DMS79 (cell line): Measurements from ENCODE around the gene FEM1B.

Experiments
- DNase-seq: peaks from one replicate; lab custom pipeline; 2025; lab: John Stamatoyannopoulos, UW

Gene FEM1B

DNA sequence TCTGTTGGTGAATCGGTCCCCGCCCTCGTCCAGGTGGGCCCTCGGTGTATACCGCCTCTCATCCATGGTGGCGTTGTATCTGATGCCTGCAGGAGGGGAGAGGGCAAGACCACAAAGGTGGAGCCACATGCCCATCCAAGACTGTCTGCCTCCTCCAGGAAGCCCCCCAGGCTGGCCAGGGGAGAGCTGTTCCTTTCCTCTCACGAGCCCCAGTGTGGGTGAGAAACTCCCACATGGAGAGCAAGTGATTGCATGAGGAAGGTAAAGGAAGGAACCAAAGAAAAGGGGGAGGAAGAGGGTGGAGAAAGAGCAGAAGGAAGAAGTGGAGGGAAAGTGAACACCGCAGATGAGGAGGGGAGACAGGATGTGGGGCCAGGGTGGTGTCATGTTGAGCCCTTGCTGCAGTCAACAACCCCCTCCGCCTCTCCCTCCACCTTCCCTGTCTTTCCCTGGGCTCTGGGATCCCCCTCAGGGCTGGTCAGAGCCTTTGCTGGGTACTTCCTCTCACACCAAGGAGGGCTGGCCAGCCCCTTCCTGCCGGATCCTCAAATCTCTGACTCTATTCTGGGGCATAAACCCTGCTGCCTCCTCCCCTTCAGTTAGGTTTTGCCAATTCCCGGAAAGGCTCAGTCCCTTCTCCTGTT, 49.3 kb downstream of the FEM1B start:
- DNase-seq, result no peak

- no peak for DNase-seq
Observed at GRCh38 chr15:68328443-68328842, 50.9 kb downstream of the FEM1B start.

DNA sequence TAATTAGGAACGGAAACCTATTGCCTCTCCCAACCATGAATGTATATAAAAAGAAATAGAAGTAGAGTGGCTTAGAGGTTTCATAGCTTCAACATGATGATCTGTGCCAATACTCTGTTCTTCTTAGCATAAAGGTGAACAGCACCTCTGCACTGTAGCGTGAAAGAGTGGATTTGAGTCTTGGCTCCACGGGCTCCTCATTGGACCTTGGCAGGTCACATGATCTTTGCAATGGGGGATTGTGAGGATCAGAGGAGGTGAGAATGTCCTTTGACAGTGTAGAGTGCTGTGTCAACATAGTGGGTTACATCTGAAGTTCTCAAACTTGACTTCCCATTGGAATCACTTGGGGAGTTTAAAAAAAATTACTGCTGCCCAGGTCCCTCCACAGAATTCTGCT, 51.4 kb downstream of the FEM1B start:
- no peak for DNase-seq

DNA sequence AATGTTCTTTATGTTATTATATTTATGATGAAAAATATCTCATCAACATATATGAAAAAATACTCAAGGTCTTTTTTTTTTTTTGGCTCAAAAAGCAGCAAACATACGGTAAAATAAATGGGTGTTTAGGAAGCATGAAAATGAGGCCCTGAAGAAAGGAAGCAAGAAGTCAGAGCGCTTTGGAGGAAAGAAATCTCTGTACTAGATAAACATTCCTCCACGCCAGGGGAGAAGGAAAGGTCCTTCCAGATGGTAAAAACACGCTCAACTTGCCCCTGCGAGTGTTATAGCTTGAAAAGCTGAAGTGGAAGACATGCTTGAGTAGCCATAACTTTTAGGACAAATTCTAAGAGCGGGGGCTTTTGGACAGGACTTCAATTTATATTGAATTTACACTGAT, 52.9 kb downstream of the FEM1B start:
- DNase-seq, result no peak

GRCh38 chr15:68330901-68331300, 53.4 kb downstream of the FEM1B start:
- DNase-seq, result peak; percentile 29

GRCh38 chr15:68332266-68332665, 54.7 kb downstream of the FEM1B start:
- DNase-seq, result no peak

DNA sequence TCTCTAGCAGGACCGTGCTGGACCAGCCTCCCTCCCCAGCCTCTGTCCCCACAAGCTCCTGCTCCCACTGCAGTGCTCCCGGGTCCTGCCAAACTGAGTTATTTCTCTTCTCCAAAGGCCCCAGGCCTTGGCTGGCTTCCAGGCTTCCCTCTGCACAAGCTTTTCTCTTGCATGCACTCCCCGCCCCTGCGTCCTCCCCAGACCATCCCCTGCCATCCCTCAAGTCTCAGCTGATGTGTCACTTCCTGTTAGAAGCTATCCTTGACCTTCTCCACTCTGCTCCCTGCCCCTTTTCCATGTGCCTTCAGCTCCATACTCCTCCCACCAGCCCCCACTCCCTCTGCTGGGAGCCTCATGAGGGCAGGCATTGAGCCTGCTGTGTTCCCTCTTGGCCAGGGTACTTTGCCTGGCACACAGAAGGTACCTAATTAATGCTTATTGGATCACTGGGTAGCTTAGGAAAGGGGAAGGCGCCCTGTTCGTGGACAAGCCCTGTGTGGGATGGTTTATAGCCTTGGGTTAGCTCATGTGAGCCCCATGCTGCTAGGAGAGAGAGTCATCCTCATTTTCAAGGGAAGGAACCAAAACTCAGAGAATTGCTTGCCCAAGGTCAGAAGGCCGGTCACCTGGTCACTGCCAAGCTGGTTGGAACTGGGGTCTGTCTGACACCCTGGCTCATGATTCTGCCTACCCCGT, 56.4 kb downstream of the FEM1B start:
- no peak for DNase-seq

DNA sequence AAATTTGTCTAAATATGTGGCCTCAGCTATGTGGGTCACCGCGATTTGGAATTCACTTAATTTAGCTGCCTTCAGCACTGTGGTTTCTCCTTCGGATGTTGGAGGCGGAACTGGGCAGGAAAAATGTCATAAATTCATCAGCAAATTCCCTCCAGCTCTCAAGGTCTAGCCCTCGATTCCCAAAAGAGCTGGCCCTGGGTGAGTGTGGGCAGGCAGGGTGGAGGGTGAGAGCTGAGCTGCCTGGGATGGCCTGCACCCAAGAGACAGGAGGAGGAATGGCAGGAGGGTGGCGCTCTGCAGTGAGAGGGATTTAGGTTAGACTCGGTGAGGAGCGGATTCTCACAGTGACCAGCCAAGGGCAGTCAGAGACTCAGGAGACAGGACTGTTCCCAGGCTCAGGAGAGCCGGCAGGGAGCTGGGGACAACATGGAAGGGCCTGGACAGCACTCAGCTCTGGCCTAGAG, 57.1 kb downstream of the FEM1B start:
- no peak for DNase-seq

GRCh38 chr15:68335251-68335650, 57.7 kb downstream of the FEM1B start:
- DNase-seq, result peak; percentile 24

DNA sequence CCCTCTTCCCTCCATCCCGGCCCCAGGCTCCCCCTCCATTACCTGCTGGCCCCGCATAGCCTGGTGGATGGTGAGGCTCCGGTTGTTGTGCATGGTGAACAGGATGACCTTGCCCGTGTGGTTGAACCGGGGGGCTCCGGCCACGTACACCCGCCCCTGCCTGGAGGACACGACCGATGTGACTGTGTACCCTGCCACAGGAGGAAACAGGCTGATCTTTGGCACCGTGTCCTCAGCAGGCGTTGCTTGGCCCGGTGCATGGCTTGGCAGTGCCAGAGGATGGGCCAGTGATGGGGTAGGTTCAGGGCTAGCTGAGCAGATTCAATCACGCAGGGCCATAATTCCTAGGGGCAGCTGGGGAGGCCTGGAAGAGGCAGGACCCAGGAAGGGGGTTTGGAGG, 58.1 kb downstream of the FEM1B start:
- DNase-seq, result no peak

GRCh38 chr15:68336516-68336915, 59.0 kb downstream of the FEM1B start:
- DNase-seq, result no peak

DNA sequence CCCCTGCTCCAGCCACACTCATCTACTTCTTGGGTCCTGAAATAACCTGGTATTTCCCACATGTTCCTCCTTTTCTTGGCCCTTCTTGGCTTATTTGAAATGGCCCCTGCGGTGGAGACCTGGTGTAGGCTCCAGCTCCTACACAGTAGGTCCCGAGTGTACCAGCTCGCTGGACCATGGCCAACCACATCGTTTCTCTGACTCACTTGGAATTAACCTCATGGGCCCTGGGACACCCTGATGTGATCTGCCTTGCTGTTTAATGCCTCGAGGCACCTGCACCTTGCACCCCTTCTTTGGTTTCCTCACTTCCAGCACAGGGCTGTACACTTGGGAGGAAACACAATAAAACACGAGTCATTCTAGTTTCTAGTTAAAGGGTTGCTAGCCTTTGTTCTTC, 60.3 kb downstream of the FEM1B start:
- DNase-seq, result no peak

DNA sequence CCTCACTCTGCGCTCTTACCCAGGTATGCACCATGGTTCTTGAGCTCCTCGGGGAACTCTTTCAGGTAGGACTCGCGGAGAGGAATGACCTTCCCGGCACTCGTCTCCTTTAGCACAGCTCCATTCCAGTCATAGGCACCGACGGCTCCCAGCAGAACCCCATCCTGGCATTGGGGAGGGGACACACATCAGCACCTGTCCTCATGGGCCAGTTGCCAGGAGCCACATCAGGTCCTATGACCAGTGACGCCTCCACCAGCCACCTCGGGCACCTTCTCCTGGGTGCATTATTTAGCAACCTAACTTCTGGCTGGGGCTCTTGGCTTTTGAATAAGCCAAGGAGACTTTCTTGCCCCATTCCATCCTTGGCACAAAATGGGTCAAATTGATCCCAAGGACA, 61.9 kb downstream of the FEM1B start:
- no peak for DNase-seq

DNA sequence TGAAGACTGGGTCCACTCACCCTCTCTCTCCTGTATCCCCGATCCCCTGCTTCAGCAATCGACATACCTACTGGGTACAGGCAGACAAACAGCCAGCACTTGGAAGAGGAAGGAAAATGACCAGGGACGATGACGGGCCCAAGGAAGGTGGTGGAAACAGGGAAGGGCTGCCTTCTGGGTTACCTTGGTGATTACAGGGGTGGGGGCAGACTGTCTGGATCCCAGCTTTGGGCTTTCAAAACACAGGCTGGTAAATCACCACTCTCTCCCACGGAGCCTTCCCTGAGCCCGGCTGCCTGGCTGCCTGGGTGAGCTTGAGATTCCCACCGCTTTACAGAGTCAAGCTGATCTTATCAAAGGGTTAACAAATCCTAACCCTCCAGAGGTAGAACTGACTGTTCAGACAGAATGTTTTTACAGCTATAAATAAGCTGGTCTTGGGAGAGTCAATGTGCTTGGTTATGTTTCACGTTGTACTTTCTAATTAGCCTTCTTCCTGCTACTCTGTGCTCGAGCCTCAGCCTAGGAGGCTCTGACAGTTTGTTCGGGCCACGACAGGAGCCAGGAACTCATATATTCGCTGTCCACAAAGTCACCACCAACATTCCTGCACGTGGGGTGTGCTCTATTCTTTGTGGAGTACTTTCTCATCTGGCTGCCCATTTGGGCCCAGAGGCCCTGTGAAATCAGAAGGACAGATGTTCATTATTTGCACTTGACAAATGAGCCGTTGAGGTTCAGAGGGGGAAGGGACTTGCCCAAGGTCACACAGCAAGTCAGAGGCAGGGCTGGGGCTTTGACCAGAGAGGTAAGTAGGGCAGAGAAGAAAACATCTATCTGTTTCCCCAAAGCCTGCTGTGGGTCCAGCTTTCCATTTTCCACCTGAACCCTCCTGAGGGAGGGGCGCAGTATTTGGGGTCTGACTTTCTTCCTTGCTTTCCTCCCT, 63.5 kb downstream of the FEM1B start:
- no peak for DNase-seq

GRCh38 chr15:68341760-68342725, 64.5 kb downstream of the FEM1B start:
- DNase-seq, result no peak

DNA sequence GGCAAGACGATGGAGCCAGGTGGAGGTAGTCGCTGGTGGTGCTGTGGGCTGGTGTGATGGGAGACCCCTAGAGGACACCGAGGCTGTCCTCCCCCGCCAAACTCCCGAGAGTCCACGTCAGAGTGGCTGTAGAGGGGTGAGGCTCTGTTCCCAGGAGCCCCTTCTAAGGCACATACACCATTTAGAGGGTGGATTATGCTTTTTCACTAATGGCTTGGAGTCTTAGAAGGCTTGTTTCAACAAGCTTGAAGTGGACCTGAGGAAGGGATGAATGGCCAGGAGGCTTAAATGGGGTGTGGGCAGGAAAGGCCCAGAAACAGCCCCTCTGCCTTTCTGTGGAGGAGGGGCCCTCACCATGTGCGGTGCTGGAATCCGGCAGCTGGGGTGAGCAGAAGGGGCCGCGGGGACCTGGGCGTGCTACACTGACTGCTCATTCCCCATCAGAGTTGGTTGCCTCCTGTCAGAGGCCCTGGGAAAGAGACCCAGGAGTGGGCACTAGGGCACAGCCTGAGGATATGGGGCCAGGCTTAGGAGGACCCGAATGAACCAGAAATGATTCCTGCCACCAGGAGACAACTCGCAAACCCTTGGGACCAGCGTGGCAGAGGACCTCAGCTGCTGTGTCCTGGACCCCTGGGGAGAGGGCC, 66.2 kb downstream of the FEM1B start:
- DNase-seq, result no peak

GRCh38 chr15:68344600-68344999, 67.1 kb downstream of the FEM1B start:
- DNase-seq, result no peak
